Endothelial cell of umbilical vein (primary cell): ENCODE measurements around the gene DAB2IP. TPM values are rescaled to one million over a fixed set of nuclear protein-coding genes. Genes with fewer than 3 reads are reported as not detected.

Source experiments
- BruUV-seq: library from RNA; stranded (reverse); fragments of 400-500 nt; replicated peaks from 2 replicates; lab custom pipeline; 2021; lab: Mats Ljungman, UMichigan
- CTCF ChIA-PET: fragments of 300-600, 350-600 bp; sonication (Branson Sonifier 250); formaldehyde crosslinking; loops from one replicate; lab custom pipeline; 2021; ENCODE audit warnings: antibody characterized with exemption, inconsistent platforms; lab: Charles Lee
- POLR2A ChIA-PET: fragments of 300-600, 350-600 bp; sonication (Branson Sonifier 250); formaldehyde crosslinking; loops from one replicate; lab custom pipeline; 2021; ENCODE audit warnings: antibody characterized with exemption, inconsistent platforms; lab: Charles Lee
- DNase-seq: peaks from one replicate; pipeline ENCODE4 v3.0.0-alpha.2; 2011; ENCODE audit warnings: low read depth, low spot score
- FAIRE-seq: peaks from 2 replicates; lab custom pipeline; 2011; peaks lifted over from hg19 to GRCh38; lab: Jason Lieb, UNC
- H2AFZ ChIP-seq: 2 replicates; pipeline ENCODE4 v1.6.0; 2012; ENCODE audit warnings: low read depth, low read length, control low read depth, inconsistent platforms
- H3K27ac ChIP-seq: 2 replicates; pipeline ENCODE4 v1.5.1; 2011; ENCODE audit warnings: low read depth, mild to moderate bottlenecking, control low read depth, low read length, moderate library complexity; ENCODE audit not compliant: insufficient read depth
- H3K27me3 ChIP-seq, 2 experiments: 2 replicates each; pipeline versions ENCODE4 v1.6.0 to v1.6.1; 2011; ENCODE audit warnings: low read length in 2 of 2, mixed read lengths in 1 of 2; ENCODE audit not compliant: control insufficient read depth in 2 of 2, insufficient read depth in 2 of 2
- H3K36me3 ChIP-seq, 2 experiments: 2 replicates in 1 of 2; 3 replicates in 1 of 2; pipeline ENCODE4 v1.5.1; 2011; ENCODE audit warnings: low read length in 2 of 2, mild to moderate bottlenecking in 1 of 2, moderate library complexity in 1 of 2; ENCODE audit not compliant: control insufficient read depth in 2 of 2, insufficient read depth in 2 of 2; ENCODE audit errors: extremely low read depth in 1 of 2
- H3K4me1 ChIP-seq: 3 replicates; pipeline ENCODE4 v1.5.1; 2011; ENCODE audit warnings: mild to moderate bottlenecking, low read length; ENCODE audit not compliant: control insufficient read depth, insufficient read depth; ENCODE audit errors: extremely low read depth
- H3K4me2 ChIP-seq: 2 replicates; pipeline ENCODE4 v1.6.1; 2011; ENCODE audit warnings: low read length, control low read depth, mixed read lengths; ENCODE audit not compliant: insufficient read depth
- H3K4me3 ChIP-seq, 3 experiments: fragments of 200-600 bp in 1 of 3; sonication (generic), shearing (Covaris generic) in 1 of 3; replicated peaks in 1 of 3; 2 replicates each; pipeline ENCODE4 v1.5.1; 2011 to 2016; ENCODE audit warnings: control low read depth in 3 of 3, low read length in 3 of 3, mild to moderate bottlenecking in 2 of 3, inconsistent platforms in 1 of 3, low read depth in 1 of 3, moderate library complexity in 1 of 3; ENCODE audit not compliant: insufficient read depth in 1 of 3
- H3K79me2 ChIP-seq: 2 replicates; pipeline ENCODE4 v1.6.0; 2012; ENCODE audit warnings: low read length, inconsistent platforms; ENCODE audit not compliant: control insufficient read depth, insufficient read depth
- H3K9ac ChIP-seq: replicated peaks from 2 replicates; pipeline ENCODE3; 2011; ENCODE audit warnings: low read length, control low read depth; ENCODE audit not compliant: insufficient read depth; ENCODE audit errors: extremely low read depth
- H3K9me1 ChIP-seq: replicated peaks from 3 replicates; pipeline ENCODE4 v1.6.0; 2011; ENCODE audit warnings: mild to moderate bottlenecking, low read length; ENCODE audit not compliant: control insufficient read depth, insufficient read depth; ENCODE audit errors: extremely low read depth
- H3K9me3 ChIP-seq: replicated peaks from 2 replicates; pipeline ENCODE4 v1.5.1; 2012; ENCODE audit warnings: low read length, inconsistent platforms; ENCODE audit not compliant: control insufficient read depth, insufficient read depth
- H4K20me1 ChIP-seq: replicated peaks from 2 replicates; pipeline ENCODE3; 2011; ENCODE audit warnings: mild to moderate bottlenecking, low read length; ENCODE audit not compliant: control insufficient read depth, insufficient read depth; ENCODE audit errors: extremely low read depth
- CTCF ChIP-seq, 2 donors: IDR thresholded peaks; 1 replicate in 1 of 2; 2 replicates in 1 of 2; pipeline ENCODE4 v1.5.1; 2011; ENCODE audit warnings: low read length in 2 of 2, mild to moderate bottlenecking in 2 of 2, moderate library complexity in 2 of 2, control low read depth in 1 of 2, inconsistent platforms in 1 of 2, low read depth in 1 of 2; ENCODE audit not compliant: insufficient read depth in 1 of 2; ENCODE audit errors: extremely low read depth in 1 of 2
- FOS ChIP-seq: IDR thresholded peaks from 2 replicates; pipeline ENCODE4 v1.6.1; 2011; ENCODE audit warnings: mild to moderate bottlenecking, low read length, moderate library complexity, borderline replicate concordance; ENCODE audit not compliant: insufficient read depth
- MAX ChIP-seq: IDR thresholded peaks from 2 replicates; pipeline ENCODE4 v1.6.1; 2011; ENCODE audit not compliant: insufficient read depth, insufficient read length
- POLR2A ChIP-seq: IDR thresholded peaks from 2 replicates; pipeline ENCODE4 v1.6.1; 2012; ENCODE audit warnings: low read depth, mild to moderate bottlenecking, control low read depth, low read length
- POLR2AphosphoS5 ChIP-seq: IDR thresholded peaks from 2 replicates; pipeline ENCODE4 v1.6.1; 2012; ENCODE audit warnings: low read depth, mild to moderate bottlenecking, control low read depth, low read length, moderate library complexity; ENCODE audit not compliant: insufficient read depth
- dilution Hi-C: fragments of 300-500 bp; cut with MboI; formaldehyde crosslinking; loops from one replicate; pipeline ENCODE4 v1.15.0; 2019; ENCODE audit warnings: low sequenced_read_pairs; ENCODE audit not compliant: extremely low pct_ligation_motif_present
- intact Hi-C: fragments of 100-400 bp; cut with micrococcal nuclease; formaldehyde crosslinking; loops from one replicate; pipeline ENCODE4 v1.10.0; 2022
- polyA plus RNA-seq, 4 experiments: library from polyadenylated mRNA; depleted of rRNA in 3 of 4; stranded (reverse) in 3 of 4; unstranded in 1 of 4; fragments of >200 nt; gene quantifications; 2 replicates each; pipeline versions ENCODE4 v1.2.1 to v1.2.3, GENCODE V29; 2011 to 2012; ENCODE audit warnings: missing spikeins in 1 of 4
- total RNA-seq: library from RNA; stranded (reverse); gene quantifications from 2 replicates; pipeline ENCODE4 v1.2.3, GENCODE V29; 2021

DAB2IP gene
- total and polyA plus RNA-seq, 2 donors (not counting 3 experiments of a cell fraction or from before 2014, with no cell fraction given), result 29.2 to 53.6 TPM

GRCh38 chr9:121743441-121744001 is 92.1 kb downstream of the DAB2IP start:
- peaks cover 28% of the 10 kb centered on the region for H3K4me1 ChIP-seq
- peak overlapping the region; percentile 85 for H3K4me2 ChIP-seq
- peak overlapping the region; percentile 72 for H3K9ac ChIP-seq
- no TSS peak for BruUV-seq
- no peaks in the 10 kb centered on the region for H3K9me3 ChIP-seq
- peaks cover 11% of the 10 kb centered on the region for H3K79me2 ChIP-seq
- no peaks in the 10 kb centered on the region for H3K36me3 ChIP-seq
- H2AFZ ChIP-seq, result peak overlapping the region; percentile 84
- H3K27me3 ChIP-seq, result no peaks in the 10 kb centered on the region
- TF ChIP-seq CTCF (IDR thresholded peaks at IDR 0.05; ENCODE audit: extremely low read depth in 1 of 2, insufficient read depth in 1 of 2, low read depth in 1 of 2, low read length in 2 of 2), result peak in 1 of 2 donors; percentile 29
- no peak for TF ChIP-seq FOS
- no peak for TF ChIP-seq MAX
- peak; percentile 60 for TF ChIP-seq POLR2AphosphoS5
- TF ChIP-seq POLR2A, result peak; percentile 47
- H3K9me1 ChIP-seq, result no peaks in the 10 kb centered on the region
- POLR2A ChIA-PET, result interaction anchor here (0.7 kb wide), 1 partner anchor 34 kb away, joined by 3 read pairs; no protein-coding TSS in a partner anchor
- intact Hi-C loops, result loop anchor here (1.0 to 2.0 kb wide), 6 partner anchors 18 to 249 kb away; no protein-coding TSS in a partner anchor
- dilution Hi-C loops, result no loop called here
- H3K4me3 ChIP-seq, result peak overlapping the region; percentile 13 to 60 (median 38)
- no peaks in the 10 kb centered on the region for H4K20me1 ChIP-seq
- peak overlapping the region; percentile 70 for H3K27ac ChIP-seq
- CTCF ChIA-PET, result interaction anchor here (0.6 to 2.6 kb wide), 18 partner anchors 9 to 352 kb away, joined by 3 to 8 read pairs (median 4); no protein-coding TSS in a partner anchor
- DNase-seq, result peak; percentile 90
- FAIRE-seq, result peak; percentile 97
